ENCODE results near the gene COL20A1. TPM values are rescaled to one million over a fixed set of nuclear protein-coding genes. Genes with fewer than 3 reads are reported as not detected.

COL20A1 gene
- total RNA-seq, 4 donors from 2014 or later, result 0.97 to 1.2 TPM; not detected in 2

DNA sequence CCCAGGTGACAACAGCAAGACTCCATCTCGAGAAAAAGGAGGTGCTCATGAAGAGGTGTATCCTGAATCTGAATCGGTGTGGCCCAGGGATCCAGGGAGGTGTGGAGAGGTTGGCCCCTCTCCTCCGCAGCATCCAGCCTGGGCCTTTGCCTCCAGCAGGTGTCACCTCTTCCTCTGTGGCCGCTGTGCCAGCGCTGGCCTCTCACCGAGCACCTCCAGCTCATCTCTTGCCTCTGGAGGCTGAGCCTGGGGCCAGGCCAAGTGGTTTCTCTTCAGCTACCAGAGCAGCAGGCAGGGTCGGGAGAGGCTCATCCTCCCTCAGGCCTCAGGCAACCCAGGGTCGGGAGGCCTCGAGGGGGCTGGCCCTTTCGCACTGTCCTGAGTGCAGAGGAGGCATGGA, 1.2 kb upstream of the COL20A1 start:
- H3K27me3 ChIP-seq, result peaks cover under 1 to 11% of the 10 kb centered on the region in 2 donors
- no peaks in the 10 kb centered on the region for H3K36me3 ChIP-seq
- no peak overlapping the region for H3K4me3 ChIP-seq
- intact Hi-C loops (cut with DNase I; ENCODE audit: low total_unique reads), result no loop called here
- no peaks in the 10 kb centered on the region for H3K4me1 ChIP-seq
- no peak overlapping the region for H3K27ac ChIP-seq
- TF ChIP-seq POLR2A (IDR thresholded peaks at IDR 0.05), result no peak
- TF ChIP-seq, protein P1, sequence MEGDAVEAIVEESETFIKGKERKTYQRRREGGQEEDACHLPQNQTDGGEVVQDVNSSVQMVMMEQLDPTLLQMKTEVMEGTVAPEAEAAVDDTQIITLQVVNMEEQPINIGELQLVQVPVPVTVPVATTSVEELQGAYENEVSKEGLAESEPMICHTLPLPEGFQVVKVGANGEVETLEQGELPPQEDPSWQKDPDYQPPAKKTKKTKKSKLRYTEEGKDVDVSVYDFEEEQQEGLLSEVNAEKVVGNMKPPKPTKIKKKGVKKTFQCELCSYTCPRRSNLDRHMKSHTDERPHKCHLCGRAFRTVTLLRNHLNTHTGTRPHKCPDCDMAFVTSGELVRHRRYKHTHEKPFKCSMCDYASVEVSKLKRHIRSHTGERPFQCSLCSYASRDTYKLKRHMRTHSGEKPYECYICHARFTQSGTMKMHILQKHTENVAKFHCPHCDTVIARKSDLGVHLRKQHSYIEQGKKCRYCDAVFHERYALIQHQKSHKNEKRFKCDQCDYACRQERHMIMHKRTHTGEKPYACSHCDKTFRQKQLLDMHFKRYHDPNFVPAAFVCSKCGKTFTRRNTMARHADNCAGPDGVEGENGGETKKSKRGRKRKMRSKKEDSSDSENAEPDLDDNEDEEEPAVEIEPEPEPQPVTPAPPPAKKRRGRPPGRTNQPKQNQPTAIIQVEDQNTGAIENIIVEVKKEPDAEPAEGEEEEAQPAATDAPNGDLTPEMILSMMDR (IDR thresholded peaks at IDR 0.05), result no peak
- H3K9me3 ChIP-seq, result no peaks in the 10 kb centered on the region
- no peak for DNase-seq

DNA sequence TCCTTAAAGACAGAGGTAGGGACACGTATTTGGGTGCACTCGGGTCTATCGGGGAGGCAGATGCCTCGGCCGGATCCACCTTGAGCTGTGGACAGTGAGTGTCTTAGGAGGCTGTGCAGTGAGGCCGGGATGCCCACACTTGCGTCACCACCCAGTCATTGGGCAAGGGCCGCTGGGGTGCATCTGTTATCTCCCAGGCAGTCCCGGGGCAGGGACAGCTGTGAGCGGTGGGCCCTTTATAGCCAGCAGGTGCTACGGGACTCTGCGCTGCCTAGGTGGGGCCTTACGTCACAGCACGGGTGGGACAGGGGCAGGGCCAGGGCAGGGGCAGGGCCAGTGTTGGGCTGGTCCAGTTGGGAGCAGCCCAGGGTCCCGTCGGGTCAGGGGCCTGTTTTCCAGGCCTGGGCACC, 689 bp upstream of the COL20A1 start:
- Histone ChIP-seq H3K27me3 (peaks cover 5 to 11% of the 10 kb centered on the region in 2 donors), H3K4me1 (no peaks in the 10 kb centered on the region), H3K9me3 (no peaks in the 10 kb centered on the region), H3K36me3 (no peaks in the 10 kb centered on the region), H3K4me3 (no peak overlapping the region), H3K27ac (no peak overlapping the region)
- TF ChIP-seq, protein P1 (IDR thresholded peaks at IDR 0.05), result no peak
- TF ChIP-seq POLR2A (IDR thresholded peaks at IDR 0.05), result no peak
- no peak for DNase-seq
- intact Hi-C loops (cut with DNase I; ENCODE audit: low total_unique reads), result no loop called here

DNA sequence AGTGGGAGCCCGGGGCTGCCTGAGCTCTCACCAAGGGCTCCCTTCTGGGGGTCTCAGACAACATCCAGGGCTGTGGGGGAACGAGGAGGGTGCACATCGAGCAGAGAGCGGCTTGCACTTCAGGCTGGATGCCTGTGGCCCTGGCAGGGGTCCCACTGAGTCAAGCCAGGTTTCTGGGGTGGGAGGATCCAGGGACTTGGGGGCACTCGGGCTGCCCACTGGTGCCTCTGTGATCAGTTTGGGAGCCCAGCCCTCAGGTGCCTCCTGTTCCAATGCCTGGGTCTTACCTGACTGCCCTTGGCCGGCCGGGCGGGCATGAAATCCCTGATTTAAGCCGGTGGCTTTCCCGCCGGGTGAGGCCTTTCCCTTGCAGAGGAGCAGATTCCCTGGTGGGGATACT, 470 bp downstream of the COL20A1 start:
- Histone ChIP-seq H3K4me3 (no peak overlapping the region), H3K27ac (no peak overlapping the region), H3K4me1 (no peaks in the 10 kb centered on the region), H3K36me3 (no peaks in the 10 kb centered on the region), H3K27me3 (peaks cover 5 to 21% of the 10 kb centered on the region in 2 donors), H3K9me3 (no peaks in the 10 kb centered on the region)
- TF ChIP-seq, protein P1 (IDR thresholded peaks at IDR 0.05), result no peak
- no peak for TF ChIP-seq POLR2A (IDR thresholded peaks at IDR 0.05)
- intact Hi-C loops (cut with DNase I; ENCODE audit: low total_unique reads), result no loop called here
- DNase-seq, result no peak

DNA sequence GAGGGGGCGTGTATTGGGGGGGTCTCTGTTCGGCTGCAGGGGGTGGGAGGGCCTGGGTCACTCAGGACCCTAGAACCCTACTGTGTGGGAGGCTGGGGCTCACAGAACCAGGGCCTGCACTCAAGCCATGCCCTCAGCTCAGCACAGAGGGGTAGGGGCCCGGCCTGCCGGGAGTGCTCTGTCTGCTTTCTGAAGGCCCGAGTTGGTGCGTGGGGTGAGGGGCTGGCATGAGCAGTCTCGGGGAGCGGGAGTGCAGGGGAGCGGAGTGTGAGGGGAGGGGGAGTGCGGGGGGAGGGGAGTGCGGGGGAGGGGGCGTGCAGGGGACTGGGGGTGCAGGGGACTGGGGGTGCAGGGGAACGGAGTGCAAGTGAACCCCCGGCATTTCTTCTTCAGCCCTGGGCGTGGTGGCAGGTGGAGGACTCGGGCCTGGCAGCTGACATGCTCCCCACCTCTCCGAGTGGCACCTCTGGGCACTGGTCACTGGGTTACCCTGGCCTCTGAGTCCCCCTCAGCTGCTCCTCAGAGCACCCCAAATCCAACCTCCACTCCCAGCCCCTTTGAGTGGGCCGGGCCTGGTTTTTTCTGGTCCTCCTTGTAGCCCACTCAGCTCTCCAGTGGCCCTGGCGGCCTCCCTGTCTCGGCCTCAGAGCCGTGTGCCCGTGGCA, 1.0 kb downstream of the COL20A1 start:
- H3K27ac ChIP-seq, result no peak overlapping the region
- H3K36me3 ChIP-seq, result no peaks in the 10 kb centered on the region
- H3K4me3 ChIP-seq, result no peak overlapping the region
- TF ChIP-seq, protein P1 (IDR thresholded peaks at IDR 0.05), result no peak
- no peak for TF ChIP-seq POLR2A (IDR thresholded peaks at IDR 0.05)
- H3K4me1 ChIP-seq, result no peaks in the 10 kb centered on the region
- DNase-seq, result no peak
- H3K9me3 ChIP-seq, result no peaks in the 10 kb centered on the region
- peaks cover 5 to 25% of the 10 kb centered on the region in 2 donors for H3K27me3 ChIP-seq
- intact Hi-C loops (cut with DNase I; ENCODE audit: low total_unique reads), result no loop called here

DNA sequence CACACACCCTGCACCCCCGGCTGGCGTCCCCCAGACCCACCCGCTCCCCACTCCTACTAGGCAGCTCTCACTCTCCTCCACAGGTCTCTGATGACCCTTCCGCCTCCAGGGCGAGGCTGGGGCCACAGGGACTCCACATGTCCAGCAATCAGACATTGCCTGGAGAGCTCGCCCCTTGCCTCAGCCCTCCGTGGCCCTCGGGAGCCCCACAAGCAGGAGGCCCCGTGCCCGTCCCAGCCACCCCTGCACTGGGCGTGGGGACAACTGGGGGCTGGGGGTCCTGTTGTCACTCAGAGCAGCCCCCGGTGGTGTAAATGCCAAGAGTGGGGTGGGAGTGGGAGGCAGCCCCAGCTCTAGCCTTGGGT, 1.5 kb downstream of the COL20A1 start:
- H3K36me3 ChIP-seq, result no peaks in the 10 kb centered on the region
- peaks cover 5 to 25% of the 10 kb centered on the region in 2 donors for H3K27me3 ChIP-seq
- intact Hi-C loops (cut with DNase I; ENCODE audit: low total_unique reads), result no loop called here
- H3K4me3 ChIP-seq, result no peak overlapping the region
- no peak overlapping the region for H3K27ac ChIP-seq
- H3K4me1 ChIP-seq, result no peaks in the 10 kb centered on the region
- no peaks in the 10 kb centered on the region for H3K9me3 ChIP-seq
- TF ChIP-seq, protein P1 (IDR thresholded peaks at IDR 0.05), result no peak
- TF ChIP-seq POLR2A (IDR thresholded peaks at IDR 0.05), result no peak
- no peak for DNase-seq

All from uterus (tissue), 4 donors.